Suprapubic skin (tissue), 4 donors: ENCODE measurements around the gene IRX5.

ENCODE experiments used
- EP300 ChIP-seq: sonication (generic); formaldehyde crosslinking; IDR thresholded peaks from one replicate; pipeline ENCODE4 v1.6.1; 2017; ENCODE audit warnings: antibody characterized with exemption
- POLR2AphosphoS5 ChIP-seq, 3 donors: sonication (generic); formaldehyde crosslinking; IDR thresholded peaks; one replicate each; pipeline ENCODE4 v1.6.1; 2017; ENCODE audit warnings: antibody characterized with exemption in 3 of 3
- TF ChIP-seq, protein P1 (sequence below), 2 donors: fragments of 200-600 bp in 1 of 2; fragments of 450-650 bp in 1 of 2; sonication (generic) in 1 of 2; IDR thresholded peaks; one replicate each; pipeline ENCODE4 v1.5.1; 2016 to 2019; ENCODE audit warnings: antibody characterized with exemption in 2 of 2, mild to moderate bottlenecking in 1 of 2, moderate library complexity in 1 of 2

DNA sequence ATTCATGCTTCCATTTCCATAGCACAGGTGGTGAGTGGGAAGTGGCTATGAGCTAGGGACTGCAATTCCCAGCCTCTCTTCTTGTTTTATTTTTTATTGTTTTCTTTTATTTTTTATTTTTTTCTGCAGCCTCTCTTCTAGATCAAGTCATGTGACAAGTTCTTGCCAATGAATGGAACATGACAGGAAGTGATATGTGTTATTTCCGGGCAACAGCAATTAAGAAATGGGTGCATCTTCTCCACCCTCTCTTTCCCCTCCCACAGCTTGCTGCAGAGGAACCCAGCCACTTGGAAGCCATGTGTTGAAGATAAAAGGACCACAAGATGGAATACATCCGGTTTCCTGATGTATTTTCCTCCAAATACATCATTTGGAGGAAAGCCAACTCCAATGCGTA is 23.6 kb downstream of the IRX5 start:
- TF ChIP-seq EP300 (no peak), POLR2AphosphoS5 (IDR thresholded peaks at IDR 0.05) (no peak)
- TF ChIP-seq, protein P1, sequence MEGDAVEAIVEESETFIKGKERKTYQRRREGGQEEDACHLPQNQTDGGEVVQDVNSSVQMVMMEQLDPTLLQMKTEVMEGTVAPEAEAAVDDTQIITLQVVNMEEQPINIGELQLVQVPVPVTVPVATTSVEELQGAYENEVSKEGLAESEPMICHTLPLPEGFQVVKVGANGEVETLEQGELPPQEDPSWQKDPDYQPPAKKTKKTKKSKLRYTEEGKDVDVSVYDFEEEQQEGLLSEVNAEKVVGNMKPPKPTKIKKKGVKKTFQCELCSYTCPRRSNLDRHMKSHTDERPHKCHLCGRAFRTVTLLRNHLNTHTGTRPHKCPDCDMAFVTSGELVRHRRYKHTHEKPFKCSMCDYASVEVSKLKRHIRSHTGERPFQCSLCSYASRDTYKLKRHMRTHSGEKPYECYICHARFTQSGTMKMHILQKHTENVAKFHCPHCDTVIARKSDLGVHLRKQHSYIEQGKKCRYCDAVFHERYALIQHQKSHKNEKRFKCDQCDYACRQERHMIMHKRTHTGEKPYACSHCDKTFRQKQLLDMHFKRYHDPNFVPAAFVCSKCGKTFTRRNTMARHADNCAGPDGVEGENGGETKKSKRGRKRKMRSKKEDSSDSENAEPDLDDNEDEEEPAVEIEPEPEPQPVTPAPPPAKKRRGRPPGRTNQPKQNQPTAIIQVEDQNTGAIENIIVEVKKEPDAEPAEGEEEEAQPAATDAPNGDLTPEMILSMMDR (IDR thresholded peaks at IDR 0.05) = no peak
